DMS 273 (cell line): ENCODE data around the gene EEFSEC.
A peak's percentile ranks its signal among the peaks of the same experiment; 100 is the strongest.

Source experiments
- DNase-seq: peaks from one replicate; lab custom pipeline; 2025; ENCODE audit not compliant: unreplicated experiment; lab: John Stamatoyannopoulos, UW

EEFSEC gene

GRCh38 chr3:128153156-128154041 lies at the start of gene EEFSEC:
Gene EEFSEC, plus strand, starts transcription at chr3:128153481. Its CDS starts 27 bp downstream, at chr3:128153508.
- DNase-seq: peak; percentile 94

GRCh38 chr3:128107834-128108233 lies 45.4 kb upstream of the EEFSEC start:
- no peak for DNase-seq

GRCh38 chr3:128111147-128111546 lies 42.1 kb upstream of the EEFSEC start:
- DNase-seq: no peak

- DNase-seq: peak; percentile 64
Measured at GRCh38 chr3:128112357-128112968, 40.8 kb upstream of the EEFSEC start.

GRCh38 chr3:128113817-128114794 lies 39.2 kb upstream of the EEFSEC start:
- DNase-seq: no peak

- DNase-seq: no peak
Measured at GRCh38 chr3:128122013-128122412, 31.3 kb upstream of the EEFSEC start.

GRCh38 chr3:128123156-128123537 lies 30.1 kb upstream of the EEFSEC start:
- DNase-seq: peak; percentile 86

GRCh38 chr3:128123538-128124368 lies 29.5 kb upstream of the EEFSEC start, which contains the start of gene RUVBL1:
Gene RUVBL1, minus strand, starts transcription at chr3:128123812. Its CDS starts 88 bp downstream, at chr3:128123724.
- DNase-seq: peak; percentile 100

- no peak for DNase-seq
Measured at GRCh38 chr3:128127236-128127635, 26.0 kb upstream of the EEFSEC start.

- no peak for DNase-seq
Measured at GRCh38 chr3:128128251-128128650, 25.0 kb upstream of the EEFSEC start.

GRCh38 chr3:128131897-128132646 lies 21.2 kb upstream of the EEFSEC start:
- DNase-seq: no peak

GRCh38 chr3:128133273-128133883 lies 19.9 kb upstream of the EEFSEC start:
- DNase-seq: peak; percentile 80

- no peak for DNase-seq
Measured at GRCh38 chr3:128143496-128143895, 9.8 kb upstream of the EEFSEC start.

- DNase-seq: no peak
Measured at GRCh38 chr3:128144512-128145187, 8.6 kb upstream of the EEFSEC start.

GRCh38 chr3:128145279-128145678 lies 8.0 kb upstream of the EEFSEC start:
- DNase-seq: no peak

GRCh38 chr3:128146201-128146600 lies 7.1 kb upstream of the EEFSEC start:
- DNase-seq: no peak

- no peak for DNase-seq
Measured at GRCh38 chr3:128149650-128150049, 3.6 kb upstream of the EEFSEC start.

- no peak for DNase-seq
Measured at GRCh38 chr3:128151758-128152274, 1.5 kb upstream of the EEFSEC start.
